HFFc6 (cell line): ENCODE data around the gene ARHGEF6. TPM values are rescaled to one million over a fixed set of nuclear protein-coding genes. Genes with fewer than 3 reads are reported as not detected.

Experiments
- DNase-seq: peaks from one replicate; pipeline ENCODE4 v3.0.0-alpha.2; 2018
- H3K27ac Mint-ChIP-seq: 2 replicates; pipeline ENCODE4 v1.8.0; 2020; ENCODE audit warnings: mild to moderate bottlenecking, mixed read lengths
- H3K27me3 Mint-ChIP-seq: 2 replicates; pipeline ENCODE4 v1.8.0; 2021; ENCODE audit warnings: mild to moderate bottlenecking, moderate library complexity, mixed read lengths; ENCODE audit not compliant: insufficient read depth
- H3K36me3 Mint-ChIP-seq: 2 replicates; pipeline ENCODE4 v1.8.0; 2021; ENCODE audit warnings: low read depth, mixed read lengths
- H3K4me1 Mint-ChIP-seq: 2 replicates; pipeline ENCODE4 v1.8.0; 2020; ENCODE audit warnings: low read depth, mixed read lengths
- H3K4me3 Mint-ChIP-seq: 2 replicates; pipeline ENCODE4 v1.8.0; 2020; ENCODE audit warnings: mild to moderate bottlenecking, moderate library complexity, mixed read lengths
- H3K9me3 Mint-ChIP-seq: 2 replicates; pipeline ENCODE4 v1.8.0; 2020; ENCODE audit warnings: mild to moderate bottlenecking, mixed read lengths
- CTCF ChIP-seq: fragments of 200-600 bp; sonication (generic); IDR thresholded peaks from 2 replicates; pipeline ENCODE4 v1.5.0; 2021; ENCODE audit warnings: antibody characterized with exemption, mild to moderate bottlenecking
- total RNA-seq, 6 experiments: library from RNA; stranded (reverse); fragmentation: NEBNext Ultra II Directional; extraction: Animal tissue kit (Norgen Biotek cat#: 25700); gene quantifications; 2 replicates in 1 of 6; 3 replicates in 5 of 6; pipeline ENCODE4 v1.2.3, GENCODE V29; 2021

The ARHGEF6 gene
- total RNA-seq, 6 experiments from 2014 or later, result 2.5 to 5.4 (median 4.9) TPM

- H3K27me3 Mint-ChIP-seq, result no peaks in the 10 kb centered on the region
- H3K4me3 Mint-ChIP-seq, result peak overlapping the region; percentile 80
- no peaks in the 10 kb centered on the region for H3K36me3 Mint-ChIP-seq
- DNase-seq, result peak; percentile 93
- TF ChIP-seq CTCF, result no peak
- H3K27ac Mint-ChIP-seq, result peak overlapping the region; percentile 86
- H3K4me1 Mint-ChIP-seq, result peaks cover 27% of the 10 kb centered on the region
- no peaks in the 10 kb centered on the region for H3K9me3 Mint-ChIP-seq
These were observed 12.2 kb downstream of the ARHGEF6 start for GRCh38 chrX:136768469-136769084.

- Mint-ChIP-seq H3K4me1 (peaks cover 27% of the 10 kb centered on the region), H3K36me3 (no peaks in the 10 kb centered on the region), H3K9me3 (no peaks in the 10 kb centered on the region), H3K4me3 (peak overlapping the region; percentile 80), H3K27me3 (no peaks in the 10 kb centered on the region), H3K27ac (peak overlapping the region; percentile 86)
- DNase-seq, result peak; percentile 55
- TF ChIP-seq CTCF, result peak; percentile 56
These were observed 13.4 kb downstream of the ARHGEF6 start for GRCh38 chrX:136767104-136767941.

GRCh38 chrX:136766785-136767103 lies 14.0 kb downstream of the ARHGEF6 start:
- TF ChIP-seq CTCF, result no peak
- H3K4me1 Mint-ChIP-seq, result peaks cover 27% of the 10 kb centered on the region
- no peak for DNase-seq
- no peak overlapping the region for H3K27ac Mint-ChIP-seq
- H3K4me3 Mint-ChIP-seq, result peak overlapping the region; percentile 78
- H3K36me3 Mint-ChIP-seq, result no peaks in the 10 kb centered on the region
- H3K9me3 Mint-ChIP-seq, result no peaks in the 10 kb centered on the region
- H3K27me3 Mint-ChIP-seq, result no peaks in the 10 kb centered on the region

- Mint-ChIP-seq H3K36me3 (no peaks in the 10 kb centered on the region), H3K27me3 (no peaks in the 10 kb centered on the region), H3K4me1 (peaks cover 27% of the 10 kb centered on the region), H3K9me3 (no peaks in the 10 kb centered on the region), H3K4me3 (peak overlapping the region; percentile 78; the same call in 1 of the 2 replicates), H3K27ac (no peak overlapping the region)
- no peak for TF ChIP-seq CTCF
- DNase-seq, result no peak
These were observed 14.8 kb downstream of the ARHGEF6 start for GRCh38 chrX:136765821-136766356.

GRCh38 chrX:136764206-136764605 lies 16.5 kb downstream of the ARHGEF6 start:
- Mint-ChIP-seq H3K4me3 (no peak overlapping the region), H3K4me1 (peaks cover 27% of the 10 kb centered on the region), H3K27me3 (no peaks in the 10 kb centered on the region), H3K9me3 (no peaks in the 10 kb centered on the region), H3K36me3 (no peaks in the 10 kb centered on the region), H3K27ac (no peak overlapping the region)
- no peak for TF ChIP-seq CTCF
- DNase-seq, result no peak
